Subcutaneous abdominal adipose tissue (tissue), 5 donors: ENCODE data around the gene SMARCD2.
"Not testable (repeated sequence)": the region's sequence is repeated elsewhere in the genome, so short reads cannot be mapped to it uniquely, and the experiment has no call there.

Source experiments
- H3K27ac ChIP-seq: one replicate; pipeline ENCODE4 v1.7.0; 2013; ENCODE audit warnings: low read depth, mild to moderate bottlenecking, inconsistent platforms, low read length, moderate library complexity
- H3K27me3 ChIP-seq, 5 donors: one replicate each; pipeline ENCODE4 v1.7.0; 2013; ENCODE audit warnings: low read length in 5 of 5, inconsistent platforms in 1 of 5; ENCODE audit not compliant: control insufficient read depth in 5 of 5, insufficient read depth in 4 of 5
- H3K36me3 ChIP-seq, 5 donors: one replicate each; pipeline ENCODE4 v1.7.0; 2013; ENCODE audit warnings: low read length in 5 of 5; ENCODE audit not compliant: control insufficient read depth in 5 of 5, insufficient read depth in 5 of 5
- H3K4me1 ChIP-seq, 5 donors: one replicate each; pipeline ENCODE4 v1.7.0; 2013; ENCODE audit warnings: low read length in 5 of 5, mild to moderate bottlenecking in 3 of 5, moderate library complexity in 1 of 5; ENCODE audit not compliant: control insufficient read depth in 5 of 5, insufficient read depth in 5 of 5
- H3K4me3 ChIP-seq, 5 donors: one replicate each; pipeline ENCODE4 v1.7.0; 2013; ENCODE audit warnings: low read length in 5 of 5, low read depth in 1 of 5
- H3K9ac ChIP-seq, 5 donors: one replicate each; pipeline ENCODE4 v1.7.0; 2013; ENCODE audit warnings: low read length in 5 of 5, mild to moderate bottlenecking in 4 of 5, moderate library complexity in 3 of 5
- H3K9me3 ChIP-seq, 5 donors: one replicate each; pipeline ENCODE4 v1.7.0; 2013; ENCODE audit warnings: low read length in 5 of 5; ENCODE audit not compliant: control insufficient read depth in 5 of 5
- donor health status: healthy.
- donor health status: healthy.
- donor health status: healthy.
- donor health status: healthy.
- donor health status: healthy.

SMARCD2 gene

GRCh38 chr17:63874061-63874626 lies 31.7 kb upstream of the SMARCD2 start:
- H3K4me1 ChIP-seq, H3K27ac ChIP-seq, H3K9me3 ChIP-seq, H3K4me3 ChIP-seq, H3K27me3 ChIP-seq, H3K36me3 ChIP-seq, H3K9ac ChIP-seq: not testable (repeated sequence)

GRCh38 chr17:63873577-63873976 lies 31.1 kb upstream of the SMARCD2 start, which contains the start of gene CSH2:
Gene CSH2 (minus strand): TSS chr17:63873677. CDS start chr17:63873614, 63 bp downstream.
- H3K4me1 ChIP-seq, H3K27me3 ChIP-seq, H3K9me3 ChIP-seq, H3K4me3 ChIP-seq, H3K9ac ChIP-seq, H3K36me3 ChIP-seq, H3K27ac ChIP-seq: not testable (repeated sequence)

- H3K4me1 ChIP-seq, H3K27me3 ChIP-seq, H3K36me3 ChIP-seq, H3K9me3 ChIP-seq, H3K27ac ChIP-seq, H3K4me3 ChIP-seq, H3K9ac ChIP-seq: not testable (repeated sequence)
These were observed 29.3 kb upstream of the SMARCD2 start for GRCh38 chr17:63871646-63872365.

GRCh38 chr17:63870292-63870665 lies 27.8 kb upstream of the SMARCD2 start:
- H3K9ac ChIP-seq, H3K4me3 ChIP-seq, H3K27me3 ChIP-seq, H3K9me3 ChIP-seq, H3K36me3 ChIP-seq, H3K4me1 ChIP-seq, H3K27ac ChIP-seq: not testable (repeated sequence)

- H3K4me3 ChIP-seq, H3K27me3 ChIP-seq, H3K27ac ChIP-seq, H3K9ac ChIP-seq, H3K4me1 ChIP-seq, H3K36me3 ChIP-seq, H3K9me3 ChIP-seq: not testable (repeated sequence)
These were observed 27.2 kb upstream of the SMARCD2 start for GRCh38 chr17:63869491-63870291.

- H3K27ac ChIP-seq, H3K4me1 ChIP-seq, H3K9me3 ChIP-seq: not testable (repeated sequence)
These were observed 24.1 kb upstream of the SMARCD2 start for GRCh38 chr17:63866625-63867024.

GRCh38 chr17:63859257-63859656 lies 16.8 kb upstream of the SMARCD2 start:
- H3K9ac ChIP-seq: no peak overlapping the region
- H3K4me3 ChIP-seq: no peak overlapping the region
- no peaks in the 10 kb centered on the region for H3K36me3 ChIP-seq

More at GRCh38 chr17:63866625-63867024, 24.1 kb upstream of the SMARCD2 start:
- H3K36me3 ChIP-seq, H3K4me3 ChIP-seq, H3K27me3 ChIP-seq, H3K9ac ChIP-seq: not testable (repeated sequence)

GRCh38 chr17:63856425-63856824 lies 13.9 kb upstream of the SMARCD2 start:
- H3K27me3 ChIP-seq, H3K4me1 ChIP-seq: not testable (repeated sequence)

More at GRCh38 chr17:63859257-63859656, 16.8 kb upstream of the SMARCD2 start:
- Histone ChIP-seq H3K4me1 (no peaks in the 10 kb centered on the region), H3K27ac (no peak overlapping the region), H3K9me3 (no peaks in the 10 kb centered on the region), H3K27me3 (peaks cover 0 to 3% (median 0%) of the 10 kb centered on the region in 5 donors)

GRCh38 chr17:63855185-63855584 lies 12.7 kb upstream of the SMARCD2 start:
- Histone ChIP-seq H3K4me3 (no peak overlapping the region), H3K9me3 (no peaks in the 10 kb centered on the region), H3K36me3 (no peaks in the 10 kb centered on the region), H3K27ac (no peak overlapping the region), H3K27me3 (peaks cover 0 to 3% (median 0%) of the 10 kb centered on the region in 5 donors), H3K9ac (no peak overlapping the region), H3K4me1 (no peaks in the 10 kb centered on the region)

More at GRCh38 chr17:63856425-63856824, 13.9 kb upstream of the SMARCD2 start:
- not testable (repeated sequence) for H3K9ac ChIP-seq, H3K36me3 ChIP-seq, H3K4me3 ChIP-seq, H3K9me3 ChIP-seq, H3K27ac ChIP-seq

GRCh38 chr17:63854709-63855108 lies 12.2 kb upstream of the SMARCD2 start:
- H3K36me3 ChIP-seq: no peaks in the 10 kb centered on the region
- H3K27me3 ChIP-seq: no peaks in the 10 kb centered on the region
- H3K27ac ChIP-seq: no peak overlapping the region
- no peaks in the 10 kb centered on the region for H3K9me3 ChIP-seq
- no peaks in the 10 kb centered on the region for H3K4me1 ChIP-seq
- no peak overlapping the region for H3K9ac ChIP-seq
- H3K4me3 ChIP-seq: no peak overlapping the region
